ENCODE data around the gene FKBP15.

The FKBP15 gene

DNA sequence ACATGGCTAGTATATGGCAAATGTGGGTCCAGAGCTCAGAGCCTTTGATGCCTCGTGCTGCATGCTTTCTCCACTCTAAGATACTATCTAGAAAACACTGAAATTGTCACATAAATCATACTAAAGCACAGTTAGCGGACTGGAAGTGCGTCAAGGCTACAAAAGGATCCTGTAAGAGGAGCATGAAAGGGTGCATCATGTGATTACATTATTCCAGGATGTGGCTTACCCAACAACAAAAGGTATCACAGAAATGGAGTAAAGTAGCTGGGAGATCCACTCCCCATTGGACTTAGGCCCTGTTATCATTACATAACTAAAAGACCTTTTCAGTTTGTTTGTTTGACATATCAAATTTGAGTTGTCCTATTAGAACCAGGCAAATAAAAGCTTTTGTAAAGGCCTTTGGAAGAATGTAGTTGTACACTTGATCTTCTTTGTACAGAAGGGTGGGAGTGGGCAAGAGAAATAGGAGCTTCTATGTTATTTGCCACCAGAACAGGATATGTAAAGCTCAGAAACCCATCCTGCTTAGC, 7.1 kb upstream of the FKBP15 start:
- H3K27ac ChIP-seq = no peak overlapping the region
- TF ChIP-seq, protein P1, sequence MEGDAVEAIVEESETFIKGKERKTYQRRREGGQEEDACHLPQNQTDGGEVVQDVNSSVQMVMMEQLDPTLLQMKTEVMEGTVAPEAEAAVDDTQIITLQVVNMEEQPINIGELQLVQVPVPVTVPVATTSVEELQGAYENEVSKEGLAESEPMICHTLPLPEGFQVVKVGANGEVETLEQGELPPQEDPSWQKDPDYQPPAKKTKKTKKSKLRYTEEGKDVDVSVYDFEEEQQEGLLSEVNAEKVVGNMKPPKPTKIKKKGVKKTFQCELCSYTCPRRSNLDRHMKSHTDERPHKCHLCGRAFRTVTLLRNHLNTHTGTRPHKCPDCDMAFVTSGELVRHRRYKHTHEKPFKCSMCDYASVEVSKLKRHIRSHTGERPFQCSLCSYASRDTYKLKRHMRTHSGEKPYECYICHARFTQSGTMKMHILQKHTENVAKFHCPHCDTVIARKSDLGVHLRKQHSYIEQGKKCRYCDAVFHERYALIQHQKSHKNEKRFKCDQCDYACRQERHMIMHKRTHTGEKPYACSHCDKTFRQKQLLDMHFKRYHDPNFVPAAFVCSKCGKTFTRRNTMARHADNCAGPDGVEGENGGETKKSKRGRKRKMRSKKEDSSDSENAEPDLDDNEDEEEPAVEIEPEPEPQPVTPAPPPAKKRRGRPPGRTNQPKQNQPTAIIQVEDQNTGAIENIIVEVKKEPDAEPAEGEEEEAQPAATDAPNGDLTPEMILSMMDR (conservative IDR thresholded peaks at IDR 0.05) = no peak
- TF ChIP-seq ZFX (IDR thresholded peaks at IDR 0.05) = no peak

DNA sequence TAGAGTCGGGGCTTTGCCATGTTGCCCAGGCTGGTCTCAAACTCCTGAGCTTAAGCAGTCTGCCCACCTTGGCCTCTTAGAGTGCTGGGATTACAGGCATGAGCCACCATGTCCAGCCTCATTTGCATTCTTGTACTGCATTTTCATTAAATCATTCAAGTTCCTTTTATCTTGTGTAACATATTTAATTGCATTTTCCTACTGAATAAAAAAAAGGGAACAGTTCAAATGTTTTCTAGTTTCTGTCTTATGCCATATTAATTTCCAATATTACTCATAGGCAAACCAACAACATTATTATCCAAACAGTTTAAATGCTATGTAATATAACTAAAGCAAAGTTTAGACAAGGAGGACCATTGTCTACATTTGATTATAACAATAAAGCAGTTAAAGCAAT, 6.4 kb upstream of the FKBP15 start:
- H3K27ac ChIP-seq = no peak overlapping the region
- no peak for TF ChIP-seq ZFX (IDR thresholded peaks at IDR 0.05)
- TF ChIP-seq, protein P1 (conservative IDR thresholded peaks at IDR 0.05) = no peak

DNA sequence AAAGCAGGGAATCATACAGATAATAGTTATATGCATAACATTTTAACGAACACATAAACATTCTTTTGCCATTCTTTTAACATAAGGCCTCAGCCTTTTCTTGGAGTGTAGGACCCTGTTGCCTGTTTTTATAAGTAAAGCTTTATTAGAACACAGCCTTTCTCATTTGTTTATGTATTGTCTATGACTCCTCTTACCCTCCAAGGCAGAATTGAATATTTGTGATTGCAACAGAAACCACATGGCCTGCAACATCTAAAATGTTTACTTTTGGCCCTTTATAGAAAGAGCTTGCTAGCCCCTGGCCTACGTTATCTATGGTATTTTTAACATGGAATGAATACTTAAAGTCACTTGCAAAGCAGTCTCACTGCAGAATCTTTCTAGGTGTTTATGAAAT, 2.9 kb upstream of the FKBP15 start:
- TF ChIP-seq ZFX (IDR thresholded peaks at IDR 0.05) = no peak
- H3K27ac ChIP-seq = no peak overlapping the region

DNA sequence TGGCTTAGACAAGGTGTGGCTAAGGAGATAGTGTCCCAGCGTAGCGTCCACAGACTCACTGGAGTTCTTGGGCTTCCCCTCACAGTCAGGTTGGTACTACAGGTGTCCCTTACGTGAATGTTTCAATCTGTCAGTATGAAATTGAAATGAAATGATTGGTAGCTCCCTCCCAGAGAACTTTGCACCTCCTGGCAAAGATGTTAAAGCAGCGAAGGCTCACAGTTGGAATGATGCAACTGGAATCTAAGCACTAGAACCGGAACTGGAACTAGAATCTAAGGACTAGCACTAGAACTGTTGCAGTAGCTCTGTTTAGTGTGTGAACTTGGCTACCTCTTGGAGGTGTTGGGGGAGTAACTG, 1.4 kb upstream of the FKBP15 start:
- no peak for TF ChIP-seq ZFX (IDR thresholded peaks at IDR 0.05)
- TF ChIP-seq, protein P1 (conservative IDR thresholded peaks at IDR 0.05) = no peak
- H3K27ac ChIP-seq = peak overlapping the region; percentile 79

DNA sequence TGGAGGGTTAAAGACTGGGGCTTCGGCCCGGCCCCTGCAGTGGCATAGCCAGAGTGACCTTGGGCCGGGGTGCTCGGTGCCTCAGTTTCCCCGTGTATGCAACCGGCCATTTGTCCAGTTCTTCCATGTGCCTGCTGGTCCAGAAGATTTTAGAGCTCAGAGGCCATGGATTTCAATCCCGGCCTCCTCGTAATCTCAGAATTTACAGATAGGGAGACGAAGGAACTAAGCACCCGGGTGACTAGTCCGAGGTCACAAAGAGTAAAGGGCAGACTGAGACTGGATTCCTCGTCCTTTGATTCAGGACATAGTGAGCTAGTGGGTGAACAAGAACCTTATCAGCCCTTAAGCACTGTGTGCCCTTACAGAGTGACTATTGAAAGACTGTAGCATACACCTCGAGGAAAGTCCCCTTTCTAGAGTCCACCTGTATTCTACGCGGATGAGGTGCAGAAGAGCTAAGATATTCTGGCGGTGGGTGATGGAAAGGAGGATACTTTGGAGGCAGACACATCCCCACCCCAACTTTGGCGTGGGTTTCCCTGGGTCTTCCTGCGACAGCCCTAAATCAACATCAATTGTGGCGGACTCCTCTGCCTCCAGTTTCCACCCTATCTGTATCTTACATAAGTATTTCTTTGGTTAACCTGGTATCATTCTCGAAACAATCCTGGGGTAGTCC, 864 bp upstream of the FKBP15 start:
- TF ChIP-seq, protein P1 (conservative IDR thresholded peaks at IDR 0.05) = no peak
- TF ChIP-seq ZFX (IDR thresholded peaks at IDR 0.05) = peak; percentile 21; the same call in 1 of the 2 replicates
- peak overlapping the region; percentile 79 for H3K27ac ChIP-seq

DNA sequence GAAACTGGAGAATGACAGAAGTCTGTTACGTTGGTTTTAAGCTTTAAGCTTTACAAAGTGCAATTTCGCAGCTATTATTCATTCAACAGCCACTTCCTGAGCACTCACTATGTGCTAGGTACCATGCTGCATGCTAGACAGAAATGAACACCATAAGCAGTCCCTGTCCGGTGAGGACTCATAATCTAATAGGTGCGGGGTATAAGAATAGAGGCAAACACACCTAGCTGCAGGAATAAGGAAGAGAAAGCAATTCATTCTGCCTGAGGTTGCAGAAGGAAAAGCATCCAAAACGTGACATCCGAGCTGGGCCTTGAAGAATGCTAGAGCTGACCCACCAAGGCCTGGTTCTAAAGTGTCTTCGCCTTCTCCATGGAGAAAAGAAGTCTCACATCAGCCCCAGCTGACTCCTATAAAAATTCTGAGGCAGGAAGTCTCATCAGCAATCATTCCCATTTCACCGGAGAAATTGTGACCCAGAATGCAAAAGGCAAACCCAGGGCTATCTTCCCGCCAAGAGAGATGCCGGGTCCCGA, 542 bp downstream of the FKBP15 start:
- H3K27ac ChIP-seq = peak overlapping the region; percentile 79
- TF ChIP-seq ZFX (IDR thresholded peaks at IDR 0.05) = 0 out of 2 replicates have a peak, but pooled peaks have one; percentile 5
- TF ChIP-seq, protein P1 (conservative IDR thresholded peaks at IDR 0.05) = no peak

DNA sequence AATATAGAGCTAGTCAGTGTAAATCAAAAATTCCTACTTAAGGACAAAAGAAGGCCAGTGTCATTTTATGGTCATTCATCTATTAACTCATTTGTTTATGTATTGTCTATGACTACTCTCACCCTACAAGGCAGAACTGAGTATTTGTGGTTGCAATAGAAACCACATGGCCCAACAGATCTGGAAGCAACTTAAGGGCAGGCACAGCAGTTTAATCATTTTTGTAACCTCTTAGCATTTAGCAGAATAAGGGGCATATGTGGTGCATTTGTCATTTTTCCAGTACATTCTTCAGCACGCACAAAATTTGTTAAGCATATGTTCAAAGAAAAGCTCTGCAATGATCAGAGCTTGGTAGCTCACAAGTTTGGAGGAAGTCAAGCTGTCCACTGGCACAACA, 1.1 kb downstream of the FKBP15 start:
- TF ChIP-seq ZFX (IDR thresholded peaks at IDR 0.05) = no peak
- TF ChIP-seq, protein P1 (conservative IDR thresholded peaks at IDR 0.05) = no peak
- H3K27ac ChIP-seq = no peak overlapping the region
